MCF 10A (cell line): ENCODE measurements around the gene MLXIP. TPM values are rescaled to one million over a fixed set of nuclear protein-coding genes. Genes with fewer than 3 reads are reported as not detected.

ENCODE experiments used
- BruUV-seq: library from RNA; stranded (reverse); fragments of 400-500 nt; replicated peaks from 2 replicates; lab custom pipeline; 2021; lab: Mats Ljungman, UMichigan
- CTCF ChIA-PET: fragments of 300-600 bp; sonication (Branson Sonifier 250); formaldehyde crosslinking; extraction: SDS; loops from one replicate; lab custom pipeline; 2021; ENCODE audit warnings: antibody characterized with exemption, inconsistent platforms; lab: Yijun Ruan, JAX
- POLR2A ChIA-PET: fragments of 300-600, 350-650 bp; sonication (Branson Sonifier 250); formaldehyde crosslinking; extraction: SDS; loops from one replicate; lab custom pipeline; 2020; ENCODE audit warnings: antibody characterized with exemption, inconsistent platforms; lab: Yijun Ruan, JAX
- DNase-seq: peaks from one replicate; pipeline ENCODE4 v3.0.0-alpha.2; 2018; ENCODE audit not compliant: unreplicated experiment
- H3K27ac Mint-ChIP-seq: one replicate; pipeline ENCODE4 v1.8.0; 2022; ENCODE audit warnings: mild to moderate bottlenecking, low read depth, mixed read lengths; ENCODE audit not compliant: unreplicated experiment
- H3K27me3 Mint-ChIP-seq: one replicate; pipeline ENCODE4 v1.8.0; 2022; ENCODE audit warnings: mixed read lengths; ENCODE audit not compliant: insufficient read depth, unreplicated experiment
- H3K36me3 Mint-ChIP-seq: one replicate; pipeline ENCODE4 v1.8.0; 2022; ENCODE audit warnings: mild to moderate bottlenecking, moderate library complexity, mixed read lengths; ENCODE audit not compliant: insufficient read depth, unreplicated experiment
- H3K4me1 Mint-ChIP-seq: one replicate; pipeline ENCODE4 v1.8.0; 2022; ENCODE audit warnings: mixed read lengths; ENCODE audit not compliant: insufficient read depth, unreplicated experiment
- H3K4me3 Mint-ChIP-seq: one replicate; pipeline ENCODE4 v1.8.0; 2022; ENCODE audit warnings: mild to moderate bottlenecking, moderate library complexity, mixed read lengths; ENCODE audit not compliant: unreplicated experiment
- H3K9me3 Mint-ChIP-seq: one replicate; pipeline ENCODE4 v1.8.0; 2022; ENCODE audit warnings: mixed read lengths; ENCODE audit not compliant: unreplicated experiment
- CTCF ChIP-seq: fragments of 200-600 bp; IDR thresholded peaks from one replicate; pipeline ENCODE4 v1.8.0; 2022; ENCODE audit warnings: antibody characterized with exemption, mild to moderate bottlenecking; ENCODE audit not compliant: unreplicated experiment
- intact Hi-C: fragments of 100-400 bp; cut with micrococcal nuclease; formaldehyde crosslinking; loops from 2 replicates; pipeline ENCODE4 v1.14.1; 2022
- total RNA-seq: library from RNA; stranded (reverse); gene quantifications from 2 replicates; pipeline ENCODE4 v1.2.3, GENCODE V29; 2022

The MLXIP gene
- total RNA-seq, 1 experiment from 2014 or later = 35.6 TPM

- ChIA-PET POLR2A (no interaction called here), CTCF (no interaction called here)
- no peak for TF ChIP-seq CTCF
- Mint-ChIP-seq H3K36me3 (no peaks in the 10 kb centered on the region), H3K9me3 (no peaks in the 10 kb centered on the region), H3K4me3 (no peak overlapping the region), H3K27ac (no peak overlapping the region), H3K27me3 (no peaks in the 10 kb centered on the region), H3K4me1 (peaks cover 12% of the 10 kb centered on the region)
- intact Hi-C loops = no loop called here
- DNase-seq = no peak
- BruUV-seq = no TSS peak
Measured at GRCh38 chr12:122183588-122183940, 105.0 kb downstream of the MLXIP start.

- DNase-seq = no peak
- peaks cover 12% of the 10 kb centered on the region for H3K4me1 Mint-ChIP-seq
- H3K36me3 Mint-ChIP-seq = no peaks in the 10 kb centered on the region
- no peak overlapping the region for H3K27ac Mint-ChIP-seq
- no TSS peak for BruUV-seq
- H3K9me3 Mint-ChIP-seq = no peaks in the 10 kb centered on the region
- ChIA-PET POLR2A (no interaction called here), CTCF (no interaction called here)
- TF ChIP-seq CTCF = no peak
- H3K4me3 Mint-ChIP-seq = no peak overlapping the region
- no peaks in the 10 kb centered on the region for H3K27me3 Mint-ChIP-seq
- intact Hi-C loops = no loop called here
Measured at GRCh38 chr12:122184517-122184916, 106.0 kb downstream of the MLXIP start.

GRCh38 chr12:122185079-122185478, 106.5 kb downstream of the MLXIP start:
- no peak for TF ChIP-seq CTCF
- no peak overlapping the region for H3K27ac Mint-ChIP-seq
- intact Hi-C loops = no loop called here
- DNase-seq = no peak
- ChIA-PET POLR2A (no interaction called here), CTCF (no interaction called here)
- peaks cover 8% of the 10 kb centered on the region for H3K4me1 Mint-ChIP-seq
- BruUV-seq = no TSS peak
- H3K9me3 Mint-ChIP-seq = no peaks in the 10 kb centered on the region
- no peaks in the 10 kb centered on the region for H3K27me3 Mint-ChIP-seq
- H3K36me3 Mint-ChIP-seq = no peaks in the 10 kb centered on the region
- H3K4me3 Mint-ChIP-seq = no peak overlapping the region

- POLR2A ChIA-PET = no interaction called here
- CTCF ChIA-PET = no interaction called here
- Mint-ChIP-seq H3K27ac (no peak overlapping the region), H3K27me3 (no peaks in the 10 kb centered on the region), H3K36me3 (peaks cover under 1% of the 10 kb centered on the region), H3K4me1 (peaks cover 3% of the 10 kb centered on the region), H3K9me3 (no peaks in the 10 kb centered on the region), H3K4me3 (no peak overlapping the region)
- intact Hi-C loops = no loop called here
- DNase-seq = no peak
- BruUV-seq = no TSS peak
- no peak for TF ChIP-seq CTCF
Measured at GRCh38 chr12:122185494-122186082, 107.0 kb downstream of the MLXIP start.
